ENCODE results near the gene TLR8.

Gene TLR8

DNA sequence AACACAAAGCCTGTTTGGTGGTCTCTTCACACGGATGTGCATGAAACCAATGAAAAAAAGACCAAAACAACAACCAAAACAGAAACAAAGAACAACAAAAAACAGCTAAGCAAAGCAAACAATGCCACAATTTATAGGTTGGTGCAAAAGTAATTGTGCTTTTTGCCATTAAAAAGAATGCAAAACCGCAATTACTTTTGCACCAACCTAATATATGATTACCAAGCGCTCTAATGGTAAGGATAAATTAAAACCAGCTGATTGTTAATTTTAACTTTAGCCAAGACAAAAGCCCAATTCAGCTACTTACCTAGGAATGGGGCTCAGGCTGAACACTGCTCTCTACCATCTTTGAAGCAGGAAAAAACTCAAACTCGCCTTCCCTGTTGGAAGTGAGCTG is 39.1 kb downstream of the TLR8 start:
- no peak overlapping the region for H3K9ac ChIP-seq (ENCODE audit: low read length in 2 of 2)
- H3K27ac ChIP-seq (ENCODE audit: low read length), result no peak overlapping the region
- peaks cover 0 to 2% of the 10 kb centered on the region in 2 donors for H3K27me3 ChIP-seq (ENCODE audit: control insufficient read depth in 1 of 2, insufficient read depth in 2 of 2, low read length in 2 of 2)
- H3K36me3 ChIP-seq (ENCODE audit: control insufficient read depth in 2 of 2, insufficient read depth in 2 of 2, low read length in 2 of 2), result no peaks in the 10 kb centered on the region
- no peaks in the 10 kb centered on the region for H3K9me3 ChIP-seq (ENCODE audit: control insufficient read depth in 2 of 2, low read length in 2 of 2)
- no peak overlapping the region for H3K4me3 ChIP-seq (ENCODE audit: low read length in 2 of 2)
- H3K4me1 ChIP-seq (ENCODE audit: control insufficient read depth, insufficient read depth, low read length), result peaks cover 7% of the 10 kb centered on the region

DNA sequence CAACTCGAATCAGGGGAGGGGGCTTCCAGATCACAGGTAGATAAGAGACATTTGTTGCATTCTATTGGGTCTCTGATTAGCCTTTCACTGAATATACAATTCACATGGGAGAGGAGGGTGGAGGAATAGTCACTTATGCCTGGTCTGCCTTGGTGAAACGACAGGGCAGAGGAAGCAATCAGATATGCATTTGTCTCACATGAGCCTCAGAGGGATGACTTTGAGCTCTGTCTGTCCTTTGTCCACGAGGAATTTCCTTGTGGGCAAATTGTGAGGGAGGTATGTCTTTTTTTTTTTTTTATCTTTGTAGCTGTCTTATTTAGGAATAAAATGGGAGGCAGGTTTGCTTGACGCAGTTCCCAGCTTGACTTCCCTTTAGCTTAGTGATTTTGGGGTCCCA is 40.0 kb downstream of the TLR8 start:
- H3K27ac ChIP-seq (ENCODE audit: low read length), result no peak overlapping the region
- H3K4me3 ChIP-seq (ENCODE audit: low read length in 2 of 2), result no peak overlapping the region
- no peaks in the 10 kb centered on the region for H3K9me3 ChIP-seq (ENCODE audit: control insufficient read depth in 2 of 2, low read length in 2 of 2)
- H3K36me3 ChIP-seq (ENCODE audit: control insufficient read depth in 2 of 2, insufficient read depth in 2 of 2, low read length in 2 of 2), result no peaks in the 10 kb centered on the region
- H3K27me3 ChIP-seq (ENCODE audit: control insufficient read depth in 1 of 2, insufficient read depth in 2 of 2, low read length in 2 of 2), result peaks cover 0 to 2% of the 10 kb centered on the region in 2 donors
- H3K4me1 ChIP-seq (ENCODE audit: control insufficient read depth, insufficient read depth, low read length), result peaks cover 9% of the 10 kb centered on the region
- H3K9ac ChIP-seq (ENCODE audit: low read length in 2 of 2), result no peak overlapping the region

DNA sequence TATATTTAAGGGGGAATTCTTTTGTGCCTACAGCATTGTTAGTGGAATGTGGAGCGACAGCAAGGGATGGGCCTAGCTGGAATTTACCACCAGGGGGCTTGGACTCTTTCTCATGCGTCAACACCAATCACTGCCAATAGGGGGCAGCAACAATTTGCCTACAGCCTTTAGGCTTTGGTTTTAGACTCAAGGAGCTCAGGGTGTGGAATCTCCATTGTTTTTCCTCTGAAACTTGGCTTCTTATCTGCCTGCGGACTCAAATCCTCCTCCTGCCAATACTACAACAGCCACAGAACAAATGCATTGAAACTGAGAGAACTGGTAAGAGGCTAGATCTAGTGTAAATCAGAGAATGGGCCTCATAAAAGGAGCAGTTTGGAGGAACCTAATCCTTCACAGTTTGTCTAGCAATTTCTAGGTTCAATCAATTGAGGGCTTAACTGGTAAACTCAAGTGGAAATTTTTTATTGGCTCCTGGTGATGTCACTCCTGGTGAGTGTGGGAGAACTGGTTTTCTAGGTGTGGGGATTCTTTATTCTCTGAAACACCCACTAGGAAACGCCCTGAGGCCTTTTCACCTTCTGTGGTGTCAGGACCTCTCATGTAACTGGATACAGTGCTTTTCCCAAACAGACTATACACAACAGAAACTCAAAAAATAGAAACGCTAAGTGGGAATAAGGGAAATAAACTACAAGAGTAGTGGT is 40.6 kb downstream of the TLR8 start:
- Histone ChIP-seq H3K36me3 (ENCODE audit: control insufficient read depth in 2 of 2, insufficient read depth in 2 of 2, low read length in 2 of 2) (no peaks in the 10 kb centered on the region), H3K4me3 (ENCODE audit: low read length in 2 of 2) (no peak overlapping the region), H3K4me1 (ENCODE audit: control insufficient read depth, insufficient read depth, low read length) (peaks cover 9% of the 10 kb centered on the region), H3K9ac (ENCODE audit: low read length in 2 of 2) (no peak overlapping the region), H3K9me3 (ENCODE audit: control insufficient read depth in 2 of 2, low read length in 2 of 2) (no peaks in the 10 kb centered on the region), H3K27ac (ENCODE audit: low read length) (no peak overlapping the region), H3K27me3 (ENCODE audit: control insufficient read depth in 1 of 2, insufficient read depth in 2 of 2, low read length in 2 of 2) (peaks cover 0 to 2% of the 10 kb centered on the region in 2 donors)

DNA sequence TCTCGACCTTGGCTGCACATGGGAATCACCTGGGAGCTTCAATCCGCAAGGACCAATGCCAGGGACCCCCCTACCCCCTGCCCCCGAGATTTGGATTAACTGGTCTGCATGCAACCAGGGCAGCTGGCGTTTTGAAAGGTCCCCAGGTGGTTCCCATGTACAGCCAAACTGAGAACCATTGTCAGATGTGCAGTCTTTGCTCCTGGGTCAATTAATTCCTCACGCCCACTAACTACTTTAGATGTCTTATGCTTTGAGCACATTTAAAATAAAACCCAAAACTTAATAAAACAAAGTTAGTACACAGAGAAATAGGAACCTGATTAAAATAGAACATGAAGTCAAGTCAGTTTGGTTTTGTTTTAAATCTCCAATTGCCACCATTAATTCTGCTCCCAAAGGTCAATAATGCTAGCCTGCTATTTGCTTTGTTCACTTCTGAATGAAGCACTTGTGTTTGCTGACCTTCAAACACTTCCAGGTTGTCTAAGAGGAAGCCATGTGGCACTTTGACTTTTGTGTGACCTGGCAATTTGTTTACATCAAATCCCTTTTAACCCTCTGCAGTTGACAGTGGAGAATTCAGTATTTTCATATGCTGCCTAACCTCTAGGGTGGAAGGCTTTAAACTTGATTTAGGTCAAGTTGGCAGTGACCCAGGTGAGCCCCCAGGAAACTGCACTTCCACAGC is 41.3 kb downstream of the TLR8 start:
- H3K27me3 ChIP-seq (ENCODE audit: control insufficient read depth in 1 of 2, insufficient read depth in 2 of 2, low read length in 2 of 2), result peaks cover 0 to 2% of the 10 kb centered on the region in 2 donors
- H3K36me3 ChIP-seq (ENCODE audit: control insufficient read depth in 2 of 2, insufficient read depth in 2 of 2, low read length in 2 of 2), result no peaks in the 10 kb centered on the region
- H3K4me3 ChIP-seq (ENCODE audit: low read length in 2 of 2), result no peak overlapping the region
- no peak overlapping the region for H3K27ac ChIP-seq (ENCODE audit: low read length)
- no peak overlapping the region for H3K9ac ChIP-seq (ENCODE audit: low read length in 2 of 2)
- peaks cover 9% of the 10 kb centered on the region for H3K4me1 ChIP-seq (ENCODE audit: control insufficient read depth, insufficient read depth, low read length)
- no peaks in the 10 kb centered on the region for H3K9me3 ChIP-seq (ENCODE audit: control insufficient read depth in 2 of 2, low read length in 2 of 2)

DNA sequence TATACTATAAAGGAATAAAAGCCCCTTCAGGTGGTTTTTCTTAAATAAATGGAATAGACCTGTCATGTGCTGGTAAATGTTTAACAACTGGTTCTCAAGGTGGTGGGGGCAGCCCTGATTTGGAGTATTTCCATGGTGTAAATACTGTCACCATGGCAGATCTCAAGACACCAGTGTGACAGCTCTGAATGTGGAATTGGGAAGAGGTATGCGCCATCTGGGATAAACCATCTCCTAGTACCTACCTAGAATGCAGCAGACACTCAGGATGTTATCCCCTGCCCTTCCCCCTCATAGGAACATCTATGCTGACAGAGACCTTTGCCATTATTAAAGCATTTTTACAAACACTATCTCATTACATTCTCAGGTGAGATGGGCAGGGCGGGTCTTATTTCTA is 42.1 kb downstream of the TLR8 start:
- Histone ChIP-seq H3K36me3 (ENCODE audit: control insufficient read depth in 2 of 2, insufficient read depth in 2 of 2, low read length in 2 of 2) (no peaks in the 10 kb centered on the region), H3K9ac (ENCODE audit: low read length in 2 of 2) (no peak overlapping the region), H3K4me3 (ENCODE audit: low read length in 2 of 2) (no peak overlapping the region), H3K27me3 (ENCODE audit: control insufficient read depth in 1 of 2, insufficient read depth in 2 of 2, low read length in 2 of 2) (peaks cover 0 to 2% of the 10 kb centered on the region in 2 donors), H3K27ac (ENCODE audit: low read length) (no peak overlapping the region), H3K4me1 (ENCODE audit: control insufficient read depth, insufficient read depth, low read length) (peaks cover 9% of the 10 kb centered on the region), H3K9me3 (ENCODE audit: control insufficient read depth in 2 of 2, low read length in 2 of 2) (no peaks in the 10 kb centered on the region)

DNA sequence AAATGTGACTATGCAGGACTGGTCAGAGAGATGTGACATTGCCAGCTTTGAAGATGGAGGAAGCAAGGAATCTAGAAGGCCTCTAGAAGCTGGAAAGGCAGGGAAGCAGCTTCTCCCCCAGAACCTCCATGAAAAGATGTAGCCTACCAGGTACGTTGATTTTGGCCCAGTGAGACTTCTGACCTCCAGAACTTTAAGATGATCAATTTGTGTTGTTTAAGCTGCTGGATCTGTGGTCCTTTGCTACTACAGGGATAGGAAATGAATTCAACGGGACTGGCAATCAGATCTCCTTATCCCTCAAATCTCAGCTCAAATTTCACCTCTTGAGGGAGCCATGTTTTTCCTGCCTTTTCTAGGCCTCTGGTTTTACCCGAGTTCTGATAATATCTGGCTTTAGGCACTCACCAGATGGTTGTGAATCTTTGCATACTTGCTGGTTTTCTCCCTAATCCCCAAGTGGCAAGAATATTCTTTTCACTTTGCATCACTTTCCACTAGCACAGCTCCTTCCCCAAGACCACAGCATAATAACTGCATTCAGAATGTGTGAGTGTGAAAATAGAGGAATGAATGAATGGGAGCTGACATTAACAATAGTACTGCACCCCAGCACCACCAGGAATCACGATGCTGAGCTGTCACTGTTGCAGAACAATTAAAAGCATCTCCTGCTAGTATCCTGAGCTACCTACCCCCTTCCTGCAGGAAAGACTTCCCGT is 42.9 kb downstream of the TLR8 start:
- H3K4me3 ChIP-seq (ENCODE audit: low read length in 2 of 2), result peak overlapping the region in 1 of 2 donors; percentile 47
- H3K4me1 ChIP-seq (ENCODE audit: control insufficient read depth, insufficient read depth, low read length), result peaks cover 9% of the 10 kb centered on the region
- peak overlapping the region; percentile 41 to 60 for H3K9ac ChIP-seq (ENCODE audit: low read length in 2 of 2)

DNA sequence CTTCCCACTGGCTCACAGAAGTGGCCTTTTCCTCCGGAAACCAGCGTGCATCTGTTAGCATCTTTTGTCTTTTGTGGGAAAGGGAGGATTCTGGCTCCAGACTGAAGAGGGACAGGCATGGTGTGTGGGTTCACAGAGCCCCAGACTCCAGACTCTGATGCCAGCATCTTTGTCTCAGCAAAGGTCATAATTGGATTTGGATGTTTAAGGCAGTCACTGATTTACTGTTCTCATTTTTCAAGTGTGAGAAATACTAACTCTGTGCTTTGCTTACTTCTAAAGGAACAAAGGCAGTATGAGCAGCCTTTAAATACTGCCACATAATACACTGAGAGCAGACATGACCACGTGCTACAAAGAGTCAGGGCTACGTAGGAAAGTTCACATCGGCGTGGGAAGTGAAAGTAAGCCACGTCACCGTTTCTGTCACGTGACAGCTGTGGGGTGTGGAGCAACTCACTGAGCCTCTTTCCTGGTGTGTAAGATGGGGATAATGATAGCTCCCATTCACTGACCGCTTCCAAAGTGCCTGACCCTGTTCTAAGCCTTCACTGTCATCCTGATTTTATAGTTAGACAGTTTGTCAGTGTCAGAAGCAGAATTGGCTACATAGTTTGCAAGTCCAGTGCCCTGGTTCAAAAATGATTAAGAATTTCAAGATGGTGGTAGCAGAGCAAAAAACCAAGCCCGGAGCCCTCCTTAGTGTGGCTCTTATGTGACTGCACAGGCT is 43.7 kb downstream of the TLR8 start:
- Histone ChIP-seq H3K9ac (ENCODE audit: low read length in 2 of 2) (peak overlapping the region; percentile 41 to 60), H3K27ac (ENCODE audit: low read length) (peak overlapping the region; percentile 67), H3K4me1 (ENCODE audit: control insufficient read depth, insufficient read depth, low read length) (peaks cover 9% of the 10 kb centered on the region), H3K9me3 (ENCODE audit: control insufficient read depth in 2 of 2, low read length in 2 of 2) (no peaks in the 10 kb centered on the region), H3K27me3 (ENCODE audit: control insufficient read depth in 1 of 2, insufficient read depth in 2 of 2, low read length in 2 of 2) (peaks cover 0 to 2% of the 10 kb centered on the region in 2 donors), H3K36me3 (ENCODE audit: control insufficient read depth in 2 of 2, insufficient read depth in 2 of 2, low read length in 2 of 2) (no peaks in the 10 kb centered on the region), H3K4me3 (ENCODE audit: low read length in 2 of 2) (peak overlapping the region; percentile 47 to 53)

More for the DNA sequence above, 42.9 kb downstream of the TLR8 start:
- Histone ChIP-seq H3K27ac (ENCODE audit: low read length) (peak overlapping the region; percentile 67), H3K27me3 (ENCODE audit: control insufficient read depth in 1 of 2, insufficient read depth in 2 of 2, low read length in 2 of 2) (peaks cover 0 to 2% of the 10 kb centered on the region in 2 donors), H3K9me3 (ENCODE audit: control insufficient read depth in 2 of 2, low read length in 2 of 2) (no peaks in the 10 kb centered on the region), H3K36me3 (ENCODE audit: control insufficient read depth in 2 of 2, insufficient read depth in 2 of 2, low read length in 2 of 2) (no peaks in the 10 kb centered on the region)

DNA sequence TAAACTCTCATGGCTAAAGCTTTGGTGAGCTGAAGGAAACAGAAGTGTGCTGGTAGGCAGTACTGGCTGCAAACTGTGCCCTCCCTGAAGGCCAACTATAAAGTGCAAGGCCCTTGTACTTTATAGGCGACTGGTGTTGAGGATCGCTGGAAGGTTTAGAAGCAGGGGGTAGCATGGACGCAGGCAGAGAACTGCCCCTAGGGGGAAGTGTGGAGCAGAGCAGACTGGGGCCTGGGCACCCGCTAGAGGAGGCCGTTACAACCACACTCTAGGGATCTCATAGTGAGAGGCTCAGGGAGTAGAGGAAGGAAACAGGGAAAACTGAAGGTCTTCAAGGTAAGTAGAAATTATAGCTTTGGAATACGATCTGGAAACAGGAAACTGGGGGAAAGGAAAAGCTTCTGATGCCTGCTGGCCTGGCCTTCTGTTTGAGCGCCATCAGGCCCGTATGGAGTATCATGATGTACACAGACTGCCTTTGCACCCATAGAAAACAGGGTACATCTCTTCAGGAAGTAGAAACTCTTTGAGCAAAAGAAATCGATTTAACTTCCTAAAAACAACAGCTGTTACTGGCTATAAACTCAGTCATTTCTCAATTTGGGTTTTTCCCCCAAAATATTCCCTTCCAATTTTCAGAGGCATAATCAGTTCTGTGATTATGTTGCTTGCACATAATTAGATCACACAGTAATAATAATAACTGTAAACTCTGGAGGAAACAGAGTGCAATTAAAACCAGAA is 44.6 kb downstream of the TLR8 start:
- no peaks in the 10 kb centered on the region for H3K36me3 ChIP-seq (ENCODE audit: control insufficient read depth in 2 of 2, insufficient read depth in 2 of 2, low read length in 2 of 2)
- H3K27me3 ChIP-seq (ENCODE audit: control insufficient read depth in 1 of 2, insufficient read depth in 2 of 2, low read length in 2 of 2), result peaks cover 0 to 2% of the 10 kb centered on the region in 2 donors
- H3K4me1 ChIP-seq (ENCODE audit: control insufficient read depth, insufficient read depth, low read length), result peaks cover 9% of the 10 kb centered on the region
- H3K4me3 ChIP-seq (ENCODE audit: low read length in 2 of 2), result peak overlapping the region in 1 of 2 donors; percentile 53
- H3K9me3 ChIP-seq (ENCODE audit: control insufficient read depth in 2 of 2, low read length in 2 of 2), result no peaks in the 10 kb centered on the region
- H3K9ac ChIP-seq (ENCODE audit: low read length in 2 of 2), result peak overlapping the region in 1 of 2 donors; percentile 33
- peak overlapping the region; percentile 67 for H3K27ac ChIP-seq (ENCODE audit: low read length)

DNA sequence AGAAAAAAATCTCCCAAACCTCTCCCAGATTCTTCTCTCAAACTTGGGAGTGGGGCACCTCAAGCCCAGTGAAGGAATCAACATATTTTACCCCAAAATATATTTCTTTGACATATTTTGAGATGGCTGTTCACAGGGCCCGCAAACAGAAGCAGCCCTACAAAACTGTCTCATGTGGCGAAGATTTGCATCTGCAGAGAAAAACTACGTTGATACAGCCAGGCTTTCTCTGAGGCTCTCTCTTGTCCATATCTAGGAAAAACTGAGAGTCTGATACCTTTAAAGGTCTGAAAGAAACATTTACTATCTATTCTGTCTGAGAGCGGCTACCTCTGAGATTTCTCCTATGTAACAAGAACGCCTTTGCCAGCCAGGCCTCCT is 45.2 kb downstream of the TLR8 start:
- Histone ChIP-seq H3K36me3 (ENCODE audit: control insufficient read depth in 2 of 2, insufficient read depth in 2 of 2, low read length in 2 of 2) (no peaks in the 10 kb centered on the region), H3K4me1 (ENCODE audit: control insufficient read depth, insufficient read depth, low read length) (peaks cover 9% of the 10 kb centered on the region), H3K27ac (ENCODE audit: low read length) (no peak overlapping the region), H3K9me3 (ENCODE audit: control insufficient read depth in 2 of 2, low read length in 2 of 2) (no peaks in the 10 kb centered on the region), H3K4me3 (ENCODE audit: low read length in 2 of 2) (no peak overlapping the region), H3K27me3 (ENCODE audit: control insufficient read depth in 1 of 2, insufficient read depth in 2 of 2, low read length in 2 of 2) (peaks cover 0 to 2% of the 10 kb centered on the region in 2 donors), H3K9ac (ENCODE audit: low read length in 2 of 2) (no peak overlapping the region)

DNA sequence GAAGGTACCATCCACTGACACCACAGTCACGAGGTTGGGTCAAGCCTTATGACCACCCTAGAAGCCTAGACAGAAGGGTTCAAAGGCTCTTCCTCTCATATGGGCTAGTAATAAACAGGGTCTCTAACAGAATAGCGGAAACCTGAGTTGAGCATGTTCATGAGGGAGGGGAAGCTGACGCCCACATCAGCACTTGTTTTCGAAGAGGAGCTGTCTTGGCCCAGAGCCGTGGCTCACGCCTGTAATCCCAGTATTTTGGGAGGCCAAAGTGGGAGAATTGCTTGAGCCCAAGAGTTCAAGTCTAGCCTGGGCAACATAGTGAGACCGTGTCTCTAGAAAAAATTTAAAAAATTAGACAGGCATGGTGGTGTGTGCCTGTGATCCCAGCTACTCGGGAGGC is 47.0 kb downstream of the TLR8 start:
- no peak overlapping the region for H3K9ac ChIP-seq (ENCODE audit: low read length in 2 of 2)
- H3K27ac ChIP-seq (ENCODE audit: low read length), result no peak overlapping the region
- H3K9me3 ChIP-seq (ENCODE audit: control insufficient read depth in 2 of 2, low read length in 2 of 2), result no peaks in the 10 kb centered on the region
- H3K4me3 ChIP-seq (ENCODE audit: low read length in 2 of 2), result no peak overlapping the region
- H3K27me3 ChIP-seq (ENCODE audit: control insufficient read depth in 1 of 2, insufficient read depth in 2 of 2, low read length in 2 of 2), result peaks cover 0 to 2% of the 10 kb centered on the region in 2 donors
- H3K36me3 ChIP-seq (ENCODE audit: control insufficient read depth in 2 of 2, insufficient read depth in 2 of 2, low read length in 2 of 2), result no peaks in the 10 kb centered on the region
- peaks cover 9% of the 10 kb centered on the region for H3K4me1 ChIP-seq (ENCODE audit: control insufficient read depth, insufficient read depth, low read length)
